Heart left ventricle (tissue), 16 donors: Measurements from ENCODE around the gene AIG1. TPM values are rescaled to one million over a fixed set of nuclear protein-coding genes. Genes with fewer than 3 reads are reported as not detected.
A peak's percentile ranks its signal among the peaks of the same experiment; 100 is the strongest.

Experiments
- ATAC-seq, 4 donors: fragments of 200-7000 bp; cut with Tn5 transposase; one replicate each; pipeline ENCODE4 v1.9.1; 2020 to 2022; ENCODE audit warnings: moderate library complexity in 4 of 4, mild to moderate bottlenecking in 3 of 4, moderate number of reproducible peaks in 1 of 4
- DNase-seq, 5 donors: peaks; one replicate each; pipeline ENCODE4 v3.0.0-alpha.2; 2020
- H3K27ac ChIP-seq, 12 donors: fragments of 200-600 bp; sonication (generic) in 4 of 12; one replicate each; pipeline versions ENCODE4 v1.5.0 to v1.8.0; 2016 to 2022; ENCODE audit warnings: mild to moderate bottlenecking in 2 of 12
- H3K27me3 ChIP-seq, 9 donors: fragments of 200-600 bp; sonication (generic) in 2 of 9; one replicate each; pipeline versions ENCODE4 v1.5.1 to v1.8.0; 2016 to 2022; ENCODE audit warnings: mild to moderate bottlenecking in 3 of 9
- H3K36me3 ChIP-seq, 9 donors: fragments of 200-600 bp; sonication (generic) in 2 of 9; one replicate each; pipeline versions ENCODE4 v1.5.0 to v1.8.0; 2018 to 2022; ENCODE audit warnings: mild to moderate bottlenecking in 2 of 9
- H3K4me1 ChIP-seq, 12 donors: fragments of 200-600 bp; sonication (generic) in 4 of 12; one replicate each; pipeline versions ENCODE4 v1.5.0 to v1.8.0; 2016 to 2022; ENCODE audit warnings: mild to moderate bottlenecking in 3 of 12
- H3K4me3 ChIP-seq, 12 donors: fragments of 200-600 bp; sonication (generic) in 4 of 12; one replicate each; pipeline versions ENCODE4 v1.5.0 to v1.8.0; 2017 to 2022; ENCODE audit warnings: mild to moderate bottlenecking in 9 of 12, moderate library complexity in 4 of 12
- H3K9me3 ChIP-seq, 12 donors: fragments of 200-600 bp; sonication (generic) in 4 of 12; one replicate each; pipeline versions ENCODE4 v1.5.0 to v1.8.0; 2016 to 2022; ENCODE audit warnings: mild to moderate bottlenecking in 1 of 12
- CTCF ChIP-seq, 12 donors: fragments of 200-600 bp; sonication (generic) in 4 of 12; IDR thresholded peaks; one replicate each; pipeline versions ENCODE4 v1.5.0 to v1.8.0; 2018 to 2022; ENCODE audit warnings: antibody characterized with exemption in 12 of 12, mild to moderate bottlenecking in 5 of 12
- POLR2A ChIP-seq, 2 donors: fragments of 450-650 bp; IDR thresholded peaks; one replicate each; pipeline ENCODE4 v1.6.1; 2017; ENCODE audit warnings: antibody characterized with exemption in 2 of 2, mild to moderate bottlenecking in 2 of 2, moderate library complexity in 2 of 2
- WGBS, 4 donors: extraction: QIAGEN DNeasy Blood & Tissue Kit in 2 of 4; methylation state at CpG; one replicate each; pipeline versions ENCODE4 v1.1.5 to v1.1.7; 2013 to 2018; 5-methylcytosine and 5-hydroxymethylcytosine counted together
- intact Hi-C, 10 donors: fragments of 100-400 bp; cut with DNase I; formaldehyde crosslinking; loops; one replicate each; pipeline versions ENCODE4 v1.11.1 to v1.14.2; 2022
- polyA plus RNA-seq, 2 donors: library from polyadenylated mRNA; stranded (reverse); fragments of 200-250 nt; gene quantifications; one replicate each; pipeline ENCODE4 v1.2.3, GENCODE V29; 2013
- total RNA-seq, 9 donors: library from RNA; depleted of rRNA in 2 of 9; stranded (reverse); fragments of >200 nt in 2 of 9; fragmentation: NEBNext Ultra II Directional in 3 of 9; extraction: Animal tissue kit (Norgen Biotek cat#: 25700) in 3 of 9; gene quantifications; one replicate each; pipeline versions ENCODE4 v1.1.0 to v1.2.4, GENCODE V29; 2016 to 2023
- donor health status: ischemic (EF 13 %, LVEDD 7.1; RV severe dilation, severe dysfunction).
- donor health status: healthy with polysubstance abuse.
- donor health status: DM: no; HTN: yes; CAD: no.
- donor health status: DM: no; HTN: no; CAD: no.
- donor health status: ischemic (EF 25% LVEDD 6.9; RV normal size, moderate dysfunction).
- donor health status: ischemic (EF 25% LVEDD 5.7; RV mildly dilated, moderate dysfunction).
- donor health status: healthy.
- donor health status: DM: yes; HTN: yes; CAD: no.
- donor health status: ischemic (EF 35%, LVEDD 5.7; RV mildly dilated, moderate dysfunction).
- donor health status: nonischemic (EF 11% LVEDD 7.7; RV severe dilation, severe dysfunction).
- donor health status: DM: yes; HTN: yes; CAD: no.
- donor health status: PGD.
- donor health status: ischemic (EF 29% LVEDD 5.4; RV normal size, mild dysfunction).
- donor health status: nonischemic (EF 23%, LVEDD 6.1; RV moderate dilation, normal function).

The AIG1 gene
- total and polyA plus RNA-seq, 11 donors = 18.1 to 101 (median 64.0) TPM

GRCh38 chr6:143054329-143054728 lies 6.4 kb upstream of the AIG1 start:
- Histone ChIP-seq H3K27me3 (no peaks in the 10 kb centered on the region), H3K4me3 (no peak overlapping the region), H3K4me1 (peaks cover 0 to 1% (median 0%) of the 10 kb centered on the region in 12 donors), H3K36me3 (no peaks in the 10 kb centered on the region), H3K27ac (no peak overlapping the region), H3K9me3 (no peaks in the 10 kb centered on the region)
- WGBS, 4 donors = 90 to 94% (median 93%) methylated on average over 2 of the region's 2 CpGs
- no peak for DNase-seq
- intact Hi-C loops = loop anchor here in 2 of 10 donors (10.0 kb wide), 1 partner anchor 100 kb away; no protein-coding TSS in a partner anchor
- no peak for ATAC-seq
- TF ChIP-seq CTCF (IDR thresholded peaks at IDR 0.05) (no peak), POLR2A (IDR thresholded peaks at IDR 0.05) (no peak)

GRCh38 chr6:143055213-143055612 lies 5.5 kb upstream of the AIG1 start:
- Histone ChIP-seq H3K4me3 (no peak overlapping the region), H3K27me3 (no peaks in the 10 kb centered on the region), H3K4me1 (peaks cover 0 to 7% (median 0%) of the 10 kb centered on the region in 12 donors), H3K27ac (no peak overlapping the region), H3K36me3 (no peaks in the 10 kb centered on the region), H3K9me3 (no peaks in the 10 kb centered on the region)
- ATAC-seq (no peak), DNase-seq (no peak)
- intact Hi-C loops = loop anchor here in 2 of 10 donors (10.0 kb wide), 1 partner anchor 100 kb away; no protein-coding TSS in a partner anchor
- TF ChIP-seq CTCF (IDR thresholded peaks at IDR 0.05) = no peak
- no peak for TF ChIP-seq POLR2A (IDR thresholded peaks at IDR 0.05)
- 67 to 77% (median 69%) methylated on average over 2 of the region's 2 CpGs for WGBS, 4 donors

- ATAC-seq (no peak), DNase-seq (no peak)
- Histone ChIP-seq H3K4me1 (peaks cover 0 to 8% (median under 1%) of the 10 kb centered on the region in 12 donors), H3K36me3 (no peaks in the 10 kb centered on the region), H3K27ac (no peak overlapping the region), H3K4me3 (no peak overlapping the region), H3K9me3 (no peaks in the 10 kb centered on the region), H3K27me3 (no peaks in the 10 kb centered on the region)
- 82 to 85% (median 82%) methylated on average over 4 of the region's 4 CpGs for WGBS, 4 donors
- intact Hi-C loops = loop anchor here in 2 of 10 donors (10.0 kb wide), 1 partner anchor 101 kb away; no protein-coding TSS in a partner anchor
- TF ChIP-seq POLR2A (IDR thresholded peaks at IDR 0.05) (no peak), CTCF (IDR thresholded peaks at IDR 0.05) (no peak)
Measured at GRCh38 chr6:143055891-143056290, 4.8 kb upstream of the AIG1 start.

GRCh38 chr6:143058987-143059386 lies 1.7 kb upstream of the AIG1 start:
- peak in 2 of 4 donors; percentile 3 to 6 for ATAC-seq

More at GRCh38 chr6:143058987-143059386, 1.7 kb upstream of the AIG1 start:
- Histone ChIP-seq H3K27ac (peak overlapping the region in 10 of 12 donors; percentile 82 to 98 (median 94)), H3K9me3 (no peaks in the 10 kb centered on the region), H3K4me3 (peak overlapping the region in 9 of 12 donors; percentile 68 to 96 (median 84)), H3K4me1 (peaks cover 0 to 26% (median 12%) of the 10 kb centered on the region in 12 donors), H3K27me3 (no peaks in the 10 kb centered on the region), H3K36me3 (no peaks in the 10 kb centered on the region)
- intact Hi-C loops = loop anchor here in 2 of 10 donors (10.0 kb wide), 1 partner anchor 104 kb away; no protein-coding TSS in a partner anchor
- peak in 2 of 5 donors; percentile 19 to 35 for DNase-seq
- 70 to 77% (median 74%) methylated on average over 7 of the region's 7 CpGs for WGBS, 4 donors
- TF ChIP-seq CTCF (IDR thresholded peaks at IDR 0.05) (no peak), POLR2A (IDR thresholded peaks at IDR 0.05) (no peak)
